T47D (cell line): Measurements from ENCODE around the gene IKBKG.
"Not testable (repeated sequence)": the region's sequence is repeated elsewhere in the genome, so short reads cannot be mapped to it uniquely, and the experiment has no call there.

Experiments
- DNase-seq, 2 experiments: peaks; one replicate each; pipeline versions ENCODE4 v3.0.0 to v3.0.0-alpha.2; 2011 to 2012; ENCODE audit warnings: low read depth in 1 of 2, low spot score in 1 of 2
- JUND ChIP-seq: IDR thresholded peaks from 2 replicates; pipeline ENCODE4 v1.6.1; 2012; ENCODE audit warnings: low read depth
- in situ Hi-C: cut with HindIII; loops from 2 replicates; pipeline ENCODE4 v1.10.0; 2016; ENCODE audit warnings: low sequenced_read_pairs, low pct_unique_long_range_greater_than_20kb

The IKBKG gene

DNA sequence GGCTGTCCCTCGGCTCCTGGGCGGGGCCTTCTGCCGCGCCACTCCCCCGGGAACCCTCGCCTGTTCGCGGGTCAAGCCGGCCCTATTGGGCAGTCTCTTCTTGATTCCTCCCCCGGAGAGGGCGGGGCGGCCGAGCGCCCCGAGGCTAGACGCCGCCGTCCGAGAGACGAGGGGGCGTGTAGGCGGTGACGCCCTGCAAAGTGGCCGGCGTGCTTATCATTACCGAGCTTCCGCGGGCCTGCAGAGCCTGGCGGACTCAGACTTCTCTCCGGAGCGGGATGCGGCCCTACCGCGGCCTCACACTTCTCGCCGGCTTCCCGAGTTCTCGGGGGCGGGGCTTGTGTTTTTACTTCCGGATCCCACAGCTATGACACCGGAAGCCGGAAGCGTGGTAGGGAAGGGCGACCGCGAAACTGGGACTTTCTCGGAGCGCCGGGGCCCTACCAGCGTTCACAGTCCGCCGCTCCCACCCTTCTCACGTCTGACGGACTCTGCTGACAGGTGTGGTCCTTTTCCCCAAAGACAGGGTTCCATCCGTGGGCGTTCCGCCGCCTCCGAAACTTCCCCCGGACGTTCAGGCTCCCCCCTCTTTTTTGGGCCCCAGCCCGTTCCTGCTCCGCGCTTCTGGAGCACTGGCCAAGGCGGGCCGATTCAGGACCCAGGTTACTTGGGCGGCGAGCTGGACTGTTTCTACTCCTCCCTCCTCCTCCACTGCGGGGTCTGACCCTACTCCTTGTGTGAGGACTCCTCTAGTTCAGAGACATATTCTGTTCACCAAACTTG, at the start of gene IKBKG:
TSS of gene IKBKG (plus strand) at position 376 of the 783 bp plus-strand sequence. CDS start 4,383 bp downstream, outside the sequence.
- peak; percentile 65 to 91 for DNase-seq
- TF ChIP-seq JUND, result no peak
- in situ Hi-C loops, result no loop called here

GRCh38 chrX:154501423-154501822, 46.0 kb upstream of the IKBKG start:
- in situ Hi-C loops, result not testable (repeated sequence)

GRCh38 chrX:154502098-154502497, 45.3 kb upstream of the IKBKG start:
- no peak for TF ChIP-seq JUND
- in situ Hi-C loops, result no loop called here
- DNase-seq, result no peak

More at GRCh38 chrX:154501423-154501822, 46.0 kb upstream of the IKBKG start:
- DNase-seq, result not testable (repeated sequence)

DNA sequence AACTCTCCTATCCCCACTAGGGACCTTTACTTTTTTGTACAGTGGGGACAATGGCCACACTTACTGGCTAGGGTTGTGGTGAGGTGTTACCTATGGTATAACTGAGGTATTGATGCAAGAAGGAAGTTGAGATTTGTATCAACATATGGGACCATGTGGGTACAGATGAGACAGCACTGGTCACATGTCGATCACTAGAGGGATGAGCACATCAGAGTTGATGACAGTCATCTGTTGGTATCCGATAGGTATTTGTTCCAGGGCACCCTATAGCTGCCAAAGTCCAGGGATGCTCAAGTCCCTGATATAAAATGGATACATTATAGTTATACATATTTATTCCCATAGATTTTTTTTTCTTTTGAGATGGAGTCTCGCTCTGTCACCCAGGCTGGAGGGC, 44.4 kb upstream of the IKBKG start:
- in situ Hi-C loops, result no loop called here
- no peak for TF ChIP-seq JUND
- DNase-seq, result no peak

GRCh38 chrX:154505734-154506133, 41.7 kb upstream of the IKBKG start:
- no peak for TF ChIP-seq JUND
- no peak for DNase-seq
- in situ Hi-C loops, result no loop called here

DNA sequence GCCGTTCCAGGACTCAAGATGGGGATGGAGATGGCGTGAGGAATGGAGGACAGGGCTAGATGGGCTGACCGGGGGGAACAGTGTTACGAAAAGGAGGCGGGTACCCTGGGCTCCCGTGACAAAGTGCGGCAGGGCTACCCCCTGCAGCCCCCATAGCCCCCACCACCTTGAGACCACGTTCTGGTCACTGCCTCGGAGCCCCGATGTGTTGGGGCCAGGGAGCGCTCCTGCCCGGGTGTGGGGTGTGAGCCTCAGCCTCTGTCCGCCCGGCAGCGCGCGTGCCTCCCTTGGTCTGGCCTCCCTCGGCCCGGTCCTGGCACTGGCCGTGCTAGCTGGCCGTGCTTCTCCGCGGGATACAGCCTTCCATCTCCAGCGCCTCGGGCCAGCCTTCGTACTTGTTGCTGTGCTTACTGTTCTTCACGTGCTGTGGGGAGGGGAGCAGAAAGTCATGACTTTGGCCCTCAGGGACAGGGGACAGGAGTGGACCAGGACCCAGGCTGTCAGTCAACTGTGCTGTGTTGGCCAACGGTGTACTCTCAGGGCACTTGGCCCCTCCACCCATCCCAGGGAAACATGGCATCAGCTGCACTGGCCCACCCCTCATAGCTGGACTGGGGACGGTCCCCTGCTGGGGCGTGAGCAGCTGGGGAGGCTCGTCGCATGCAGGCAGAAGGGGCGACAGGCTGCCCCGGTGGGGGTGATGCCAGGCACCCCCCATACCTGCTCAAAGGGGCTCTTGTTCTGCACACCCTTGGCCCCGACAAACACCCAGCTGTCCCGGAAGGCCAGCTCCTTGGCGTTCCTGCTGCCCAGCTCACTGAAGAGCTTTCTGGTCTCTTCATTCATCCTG, 40.7 kb upstream of the IKBKG start:
- no peak for TF ChIP-seq JUND
- no peak for DNase-seq
- in situ Hi-C loops, result no loop called here

GRCh38 chrX:154507673-154508383, 39.6 kb upstream of the IKBKG start:
- no peak for DNase-seq
- no peak for TF ChIP-seq JUND
- in situ Hi-C loops, result no loop called here

DNA sequence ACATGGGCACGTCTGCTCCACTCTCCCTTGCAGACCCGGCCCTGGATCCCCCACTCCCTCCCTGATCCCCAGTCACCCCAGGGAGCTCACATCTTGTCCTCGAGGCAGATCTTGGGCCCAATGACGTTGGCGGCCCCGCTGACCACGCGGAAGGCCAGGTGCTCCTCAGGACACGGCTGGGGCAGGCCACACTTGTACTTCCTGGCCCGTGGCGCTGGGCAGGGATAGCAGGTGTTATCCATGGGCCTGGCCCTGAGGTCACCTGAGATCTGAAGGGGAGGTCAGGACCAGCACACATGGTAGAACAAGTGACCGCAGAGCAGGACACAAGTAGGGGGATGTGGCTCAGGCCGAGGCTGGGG, 39.1 kb upstream of the IKBKG start:
- DNase-seq, result no peak
- in situ Hi-C loops, result no loop called here
- TF ChIP-seq JUND, result no peak

- no peak for DNase-seq
- in situ Hi-C loops, result no loop called here
- no peak for TF ChIP-seq JUND
These were observed 38.0 kb upstream of the IKBKG start for GRCh38 chrX:154509455-154509854.

- no peak for TF ChIP-seq JUND
- in situ Hi-C loops, result no loop called here
- no peak for DNase-seq
These were observed 35.7 kb upstream of the IKBKG start for GRCh38 chrX:154511761-154512160.

GRCh38 chrX:154512879-154513553, 34.4 kb upstream of the IKBKG start:
- no peak for TF ChIP-seq JUND
- no peak for DNase-seq
- in situ Hi-C loops, result no loop called here

DNA sequence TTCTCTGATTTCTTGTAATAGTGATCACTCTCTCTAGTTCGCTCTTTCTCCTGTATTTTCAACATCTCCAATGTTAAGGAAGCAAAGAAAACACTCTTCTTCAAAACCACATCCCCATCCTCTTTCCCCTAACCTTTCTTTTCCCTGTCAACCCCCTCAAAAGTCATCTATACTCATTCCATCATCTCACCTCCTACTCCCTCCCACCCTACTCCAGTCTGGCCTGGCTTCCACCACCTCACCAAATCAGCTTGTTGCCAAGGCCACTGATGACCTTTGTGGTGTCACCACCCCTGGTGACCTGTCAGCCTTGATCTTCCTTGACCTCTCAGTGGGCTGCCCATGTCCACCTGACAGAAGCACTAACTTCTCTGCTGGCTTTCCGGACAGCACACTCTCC, 33.7 kb upstream of the IKBKG start:
- no peak for TF ChIP-seq JUND
- DNase-seq, result no peak
- in situ Hi-C loops, result no loop called here
